Peyer's patch (tissue), 4 donors: Measurements from ENCODE around the gene PPP3R1.

Source experiments
- POLR2A ChIP-seq, 2 donors: fragments of 450-650 bp; IDR thresholded peaks; one replicate each; pipeline ENCODE4 v1.5.1; 2017; ENCODE audit warnings: antibody characterized with exemption in 2 of 2, mild to moderate bottlenecking in 2 of 2, moderate library complexity in 2 of 2
- TF ChIP-seq, protein P1 (sequence below), 6 experiments: fragments of 450-650 bp in 4 of 6; fragments of 200-600 bp in 2 of 6; sonication (generic) in 1 of 6; IDR thresholded peaks; one replicate each; pipeline ENCODE4 v1.5.1; 2017 to 2019; ENCODE audit warnings: antibody characterized with exemption in 6 of 6, mild to moderate bottlenecking in 3 of 6, moderate library complexity in 1 of 6

DNA sequence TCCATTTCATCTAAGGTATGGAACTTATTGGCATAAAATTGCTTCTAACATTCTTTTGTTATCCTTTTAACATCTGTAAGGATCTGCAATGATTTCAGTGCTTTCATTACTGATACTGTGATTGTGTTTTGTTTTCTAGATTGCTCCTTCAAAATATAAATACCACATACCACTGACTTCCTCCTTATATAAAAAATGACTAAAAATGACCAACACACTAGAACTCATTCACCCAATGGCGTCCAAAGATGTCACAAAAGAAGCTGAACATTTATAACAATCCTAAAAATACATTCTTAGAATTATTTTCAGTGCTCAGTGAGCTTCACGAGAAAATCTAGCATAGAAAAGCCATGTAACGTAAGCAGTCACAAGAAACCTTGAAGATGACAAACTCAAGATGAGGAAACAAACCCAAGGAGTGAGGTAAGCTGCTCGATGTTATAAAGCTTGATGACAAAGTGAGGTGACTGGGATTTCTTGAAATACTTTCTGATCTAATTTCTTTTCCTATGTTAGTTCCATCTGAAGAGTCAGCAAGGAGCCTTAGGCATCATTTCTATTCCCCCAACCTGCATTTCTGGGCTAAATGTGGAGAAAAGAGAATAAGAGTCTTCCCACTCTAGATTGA, 52.1 kb downstream of the PPP3R1 start:
- TF ChIP-seq, protein P1, sequence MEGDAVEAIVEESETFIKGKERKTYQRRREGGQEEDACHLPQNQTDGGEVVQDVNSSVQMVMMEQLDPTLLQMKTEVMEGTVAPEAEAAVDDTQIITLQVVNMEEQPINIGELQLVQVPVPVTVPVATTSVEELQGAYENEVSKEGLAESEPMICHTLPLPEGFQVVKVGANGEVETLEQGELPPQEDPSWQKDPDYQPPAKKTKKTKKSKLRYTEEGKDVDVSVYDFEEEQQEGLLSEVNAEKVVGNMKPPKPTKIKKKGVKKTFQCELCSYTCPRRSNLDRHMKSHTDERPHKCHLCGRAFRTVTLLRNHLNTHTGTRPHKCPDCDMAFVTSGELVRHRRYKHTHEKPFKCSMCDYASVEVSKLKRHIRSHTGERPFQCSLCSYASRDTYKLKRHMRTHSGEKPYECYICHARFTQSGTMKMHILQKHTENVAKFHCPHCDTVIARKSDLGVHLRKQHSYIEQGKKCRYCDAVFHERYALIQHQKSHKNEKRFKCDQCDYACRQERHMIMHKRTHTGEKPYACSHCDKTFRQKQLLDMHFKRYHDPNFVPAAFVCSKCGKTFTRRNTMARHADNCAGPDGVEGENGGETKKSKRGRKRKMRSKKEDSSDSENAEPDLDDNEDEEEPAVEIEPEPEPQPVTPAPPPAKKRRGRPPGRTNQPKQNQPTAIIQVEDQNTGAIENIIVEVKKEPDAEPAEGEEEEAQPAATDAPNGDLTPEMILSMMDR (IDR thresholded peaks at IDR 0.05), result no peak
- TF ChIP-seq POLR2A (IDR thresholded peaks at IDR 0.05), result no peak
